Mononuclear cell (primary cell): ENCODE results near the gene SIPA1. TPM values are rescaled to one million over a fixed set of nuclear protein-coding genes. Genes with fewer than 3 reads are reported as not detected.
"Not testable (repeated sequence)": the region's sequence is repeated elsewhere in the genome, so short reads cannot be mapped to it uniquely, and the experiment has no call there.

Experiments
- H3K27me3 ChIP-seq: 2 replicates; pipeline ENCODE4 v1.6.0; 2011; ENCODE audit warnings: low read length, control low read depth; ENCODE audit not compliant: insufficient read depth
- H3K4me1 ChIP-seq: 2 replicates; pipeline ENCODE4 v1.5.1; 2011; ENCODE audit warnings: mild to moderate bottlenecking, low read length, control low read depth; ENCODE audit not compliant: insufficient read depth
- H3K4me3 ChIP-seq: 2 replicates; pipeline ENCODE4 v1.5.1; 2011; ENCODE audit warnings: mild to moderate bottlenecking, low read length, moderate library complexity
- H3K9me3 ChIP-seq: 2 replicates; pipeline ENCODE4 v1.5.1; 2011; ENCODE audit warnings: low read depth, mild to moderate bottlenecking, control low read depth, low read length
- total RNA-seq: library from RNA; depleted of rRNA; stranded (reverse); fragments of >200 nt; gene quantifications from one replicate; pipeline ENCODE4 v1.2.3, GENCODE V29; 2012

Gene SIPA1
- total RNA-seq, 1 donor: 75.2 TPM

- Histone ChIP-seq H3K4me3 (no peak overlapping the region), H3K9me3 (no peaks in the 10 kb centered on the region), H3K27me3 (no peaks in the 10 kb centered on the region), H3K4me1 (no peaks in the 10 kb centered on the region)
Measured at GRCh38 chr11:65680192-65680743, 42.4 kb downstream of the SIPA1 start.

DNA sequence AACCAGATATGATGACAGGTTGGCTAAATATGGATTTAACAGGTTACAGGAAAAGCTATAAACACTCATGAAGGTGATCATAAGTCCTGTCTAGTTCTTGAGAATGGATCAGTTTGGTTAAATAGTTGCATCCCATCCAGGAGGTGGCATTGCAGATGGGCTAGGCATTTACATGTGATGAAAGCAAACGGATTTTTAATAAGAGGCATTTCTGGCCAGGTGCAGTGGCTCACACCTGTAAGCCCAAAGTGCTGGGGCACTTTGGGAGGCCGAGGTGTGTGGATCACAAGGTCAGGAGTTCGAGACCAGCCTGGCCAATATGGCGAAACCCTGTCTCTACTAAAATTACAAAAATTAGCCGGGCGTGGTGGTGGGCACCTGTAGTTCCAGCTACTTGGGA is 45.6 kb downstream of the SIPA1 start:
- H3K9me3 ChIP-seq: not testable (repeated sequence)

DNA sequence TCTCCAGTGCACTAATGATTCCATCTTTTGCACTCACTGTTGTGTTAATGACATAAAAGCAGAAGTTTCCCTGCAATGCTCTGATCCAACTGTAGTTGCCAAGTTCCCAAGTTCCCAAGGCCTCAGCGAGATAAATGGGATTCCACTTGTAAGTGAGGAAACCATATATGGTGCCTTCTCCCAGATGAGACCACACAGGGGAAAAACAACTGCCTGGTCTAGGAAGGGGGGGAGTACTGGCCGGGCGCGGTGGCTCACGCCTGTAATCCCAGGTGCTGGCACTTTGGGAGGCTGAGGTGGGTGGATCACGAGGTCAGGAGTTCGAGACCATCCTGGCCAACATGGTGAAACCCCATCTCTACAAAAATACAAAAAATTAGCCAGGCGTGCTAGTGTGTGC is 48.1 kb downstream of the SIPA1 start:
- H3K4me3 ChIP-seq: no peak overlapping the region

More for the DNA sequence above, 45.6 kb downstream of the SIPA1 start:
- not testable (repeated sequence) for H3K4me1 ChIP-seq, H3K4me3 ChIP-seq, H3K27me3 ChIP-seq

GRCh38 chr11:65691847-65692246 is 53.9 kb downstream of the SIPA1 start:
- H3K4me3 ChIP-seq, H3K4me1 ChIP-seq, H3K27me3 ChIP-seq, H3K9me3 ChIP-seq: not testable (repeated sequence)

More for the DNA sequence above, 48.1 kb downstream of the SIPA1 start:
- Histone ChIP-seq H3K9me3 (no peaks in the 10 kb centered on the region), H3K4me1 (no peaks in the 10 kb centered on the region), H3K27me3 (no peaks in the 10 kb centered on the region)

DNA sequence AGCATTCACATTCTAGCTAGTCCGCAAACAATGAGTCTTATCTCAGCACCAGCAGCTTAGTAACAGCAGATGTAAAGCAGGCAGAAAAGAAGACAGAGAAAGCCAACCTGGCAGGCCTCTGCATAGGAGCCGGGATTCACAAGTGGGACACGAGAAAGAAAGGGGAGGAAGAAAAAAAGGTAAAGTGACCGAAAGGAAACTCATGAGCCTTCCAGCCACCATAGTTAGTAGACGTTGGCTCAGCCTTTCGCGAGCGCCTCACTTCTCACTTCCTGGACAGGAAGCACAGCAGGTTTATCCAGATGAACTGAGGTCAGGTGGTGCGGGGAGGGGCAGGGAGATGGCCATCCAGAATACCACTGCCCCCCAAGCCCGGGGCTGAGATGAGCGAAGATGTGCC is 54.5 kb downstream of the SIPA1 start:
- Histone ChIP-seq H3K9me3 (no peaks in the 10 kb centered on the region), H3K4me1 (no peaks in the 10 kb centered on the region), H3K4me3 (no peak overlapping the region), H3K27me3 (no peaks in the 10 kb centered on the region)

DNA sequence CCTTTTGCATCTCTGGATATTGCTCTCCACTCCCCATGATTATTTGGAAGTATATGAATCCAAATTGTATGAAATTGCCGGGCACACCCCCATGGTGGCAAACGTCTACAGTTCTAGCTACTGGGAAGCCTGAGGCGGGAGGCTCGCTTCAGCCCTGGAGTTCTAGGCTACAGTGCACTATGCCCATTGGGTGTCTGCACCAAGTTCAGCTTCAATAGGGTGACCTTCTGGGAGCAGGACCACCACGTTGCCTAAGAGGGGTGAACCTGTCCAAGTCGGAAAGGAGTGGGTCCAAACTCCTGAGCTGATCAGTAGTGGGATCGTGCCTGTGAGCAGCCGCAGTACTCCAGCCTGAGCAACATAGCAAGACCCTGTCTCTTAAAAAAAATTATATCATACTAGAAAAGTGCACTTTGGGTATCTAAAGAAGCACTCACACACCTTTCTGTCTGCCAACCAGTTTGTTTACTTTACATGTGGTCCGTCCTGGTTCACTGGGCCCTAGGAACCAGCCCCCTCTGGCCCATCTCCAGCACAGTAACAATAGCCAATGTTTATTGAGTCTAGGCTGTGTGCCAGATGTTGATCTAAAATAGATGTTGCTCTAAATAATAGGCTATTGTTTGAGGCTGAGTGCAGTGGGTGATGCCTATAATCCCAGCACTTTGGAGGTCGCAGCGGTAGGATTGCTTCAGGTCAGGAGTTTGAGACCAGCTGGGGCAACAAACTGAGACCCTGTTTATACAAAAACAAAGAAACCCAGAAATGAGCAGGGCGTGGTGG is 57.7 kb downstream of the SIPA1 start:
- no peak overlapping the region for H3K4me3 ChIP-seq
- H3K4me1 ChIP-seq: no peaks in the 10 kb centered on the region
- no peaks in the 10 kb centered on the region for H3K9me3 ChIP-seq
- H3K27me3 ChIP-seq: no peaks in the 10 kb centered on the region

GRCh38 chr11:65696802-65697552 is 59.1 kb downstream of the SIPA1 start:
- Histone ChIP-seq H3K27me3 (no peaks in the 10 kb centered on the region), H3K9me3 (no peaks in the 10 kb centered on the region), H3K4me1 (no peaks in the 10 kb centered on the region), H3K4me3 (no peak overlapping the region)

DNA sequence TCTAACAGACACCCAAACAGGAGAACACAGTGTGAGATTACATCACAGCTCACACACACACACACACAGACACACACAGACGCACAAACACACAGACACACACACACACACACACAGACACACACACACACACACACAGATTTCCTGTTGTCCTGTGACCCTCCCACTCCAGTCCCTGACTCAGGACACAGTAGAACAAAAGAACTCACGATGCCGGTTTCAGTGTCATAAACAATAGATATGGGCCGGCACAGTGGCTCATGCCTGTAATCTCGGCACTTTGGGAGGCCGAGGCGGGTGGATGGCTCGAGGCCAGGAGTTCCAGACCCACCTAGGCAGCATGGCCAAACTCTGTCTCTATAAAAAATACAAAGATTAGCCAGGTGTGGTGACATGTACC is 60.3 kb downstream of the SIPA1 start:
- no peaks in the 10 kb centered on the region for H3K4me1 ChIP-seq
- H3K4me3 ChIP-seq: no peak overlapping the region
- no peaks in the 10 kb centered on the region for H3K27me3 ChIP-seq
- no peaks in the 10 kb centered on the region for H3K9me3 ChIP-seq

GRCh38 chr11:65699306-65699705 is 61.4 kb downstream of the SIPA1 start:
- H3K27me3 ChIP-seq: no peaks in the 10 kb centered on the region

GRCh38 chr11:65700399-65700798 is 62.5 kb downstream of the SIPA1 start:
- Histone ChIP-seq H3K27me3 (no peaks in the 10 kb centered on the region), H3K9me3 (no peaks in the 10 kb centered on the region), H3K4me1 (no peaks in the 10 kb centered on the region), H3K4me3 (no peak overlapping the region)

More at GRCh38 chr11:65699306-65699705, 61.4 kb downstream of the SIPA1 start:
- no peaks in the 10 kb centered on the region for H3K9me3 ChIP-seq
- no peak overlapping the region for H3K4me3 ChIP-seq
- H3K4me1 ChIP-seq: no peaks in the 10 kb centered on the region

Other genes starting within 250 kb of the SIPA1 start
- 198 TPM for gene NEAT1, start 215.3 kb upstream of the SIPA1 start, total RNA-seq
- gene MALAT1, start 139.1 kb upstream of the SIPA1 start, total RNA-seq: 22,943 TPM
- gene SCYL1, start 113.0 kb upstream of the SIPA1 start, total RNA-seq: 36.4 TPM
- gene LTBP3, start 79.7 kb upstream of the SIPA1 start, total RNA-seq: 25.6 TPM
- 16.8 TPM for gene ZNRD2, start 67.6 kb upstream of the SIPA1 start, total RNA-seq
- gene FAM89B, start 65.6 kb upstream of the SIPA1 start, total RNA-seq: 18.1 TPM
- 79.1 TPM for gene EHBP1L1, start 62.0 kb upstream of the SIPA1 start, total RNA-seq
- gene KCNK7, start 42.3 kb upstream of the SIPA1 start, total RNA-seq: 1.7 TPM
- 41.1 TPM for gene MAP3K11, start 23.9 kb upstream of the SIPA1 start, total RNA-seq
- 15.0 TPM for gene PCNX3, start 22.3 kb upstream of the SIPA1 start, total RNA-seq
- gene RELA, start 24.8 kb downstream of the SIPA1 start, total RNA-seq: 107 TPM
- gene KAT5, start 74.2 kb downstream of the SIPA1 start, total RNA-seq: 38.0 TPM
- gene RNASEH2C, start 82.7 kb downstream of the SIPA1 start, total RNA-seq: 26.4 TPM
- 26.7 TPM for gene AP5B1, start 142.9 kb downstream of the SIPA1 start, total RNA-seq
- not detected for gene OVOL1, start 149.0 kb downstream of the SIPA1 start, total RNA-seq
- gene SNX32, start 195.9 kb downstream of the SIPA1 start, total RNA-seq: not detected
- 731 TPM for gene CFL1, start 220.1 kb downstream of the SIPA1 start, total RNA-seq
- gene MUS81, start 222.3 kb downstream of the SIPA1 start, total RNA-seq: 17.3 TPM
- 1.3 TPM for gene EFEMP2, start 234.7 kb downstream of the SIPA1 start, total RNA-seq
- gene CTSW, start 241.7 kb downstream of the SIPA1 start, total RNA-seq: 130 TPM